Aorta (tissue), 5 donors: ENCODE results near the gene CCL5. TPM values are rescaled to one million over a fixed set of nuclear protein-coding genes. Genes with fewer than 3 reads are reported as not detected.
A peak's percentile ranks its signal among the peaks of the same experiment; 100 is the strongest.

Experiments
- ATAC-seq: fragments of 200-7000 bp; cut with Tn5 transposase; one replicate; pipeline ENCODE4 v1.9.1; 2022; ENCODE audit warnings: moderate library complexity; ENCODE audit not compliant: low FRiP score
- DNase-seq, 2 donors: peaks; one replicate each; pipeline ENCODE4 v3.0.0-alpha.2; 2020
- H3K27ac ChIP-seq, 2 donors: one replicate each; pipeline ENCODE4 v1.5.1; 2013; ENCODE audit warnings: low read length in 2 of 2, mild to moderate bottlenecking in 2 of 2, moderate library complexity in 2 of 2, control low read depth in 1 of 2, inconsistent platforms in 1 of 2, low read depth in 1 of 2
- H3K27me3 ChIP-seq, 2 donors: one replicate each; pipeline ENCODE4 v1.6.1; 2013; ENCODE audit warnings: control low read depth in 1 of 2, low read length in 1 of 2, mild to moderate bottlenecking in 1 of 2, moderate library complexity in 1 of 2; ENCODE audit not compliant: insufficient read depth in 2 of 2, control insufficient read depth in 1 of 2
- H3K36me3 ChIP-seq, 2 donors: one replicate each; pipeline ENCODE4 v1.6.1; 2013; ENCODE audit warnings: control low read depth in 1 of 2, low read length in 1 of 2, mild to moderate bottlenecking in 1 of 2; ENCODE audit not compliant: insufficient read depth in 2 of 2, control insufficient read depth in 1 of 2
- H3K4me1 ChIP-seq, 2 donors: one replicate each; pipeline ENCODE4 v1.6.1; 2013; ENCODE audit warnings: low read length in 2 of 2, control low read depth in 1 of 2, mild to moderate bottlenecking in 1 of 2, moderate library complexity in 1 of 2; ENCODE audit not compliant: insufficient read depth in 2 of 2, control insufficient read depth in 1 of 2
- H3K4me3 ChIP-seq, 2 donors: one replicate each; pipeline ENCODE4 v1.5.1; 2013; ENCODE audit warnings: low read length in 2 of 2, control low read depth in 1 of 2, mild to moderate bottlenecking in 1 of 2
- H3K9me3 ChIP-seq: one replicate; pipeline ENCODE4 v1.6.1; 2013; ENCODE audit warnings: mild to moderate bottlenecking, low read length; ENCODE audit not compliant: control insufficient read depth
- WGBS, 2 donors: extraction: QIAGEN DNeasy Blood & Tissue Kit; methylation state at CpG; one replicate each; pipeline ENCODE4 v1.1.7; 2013; 5-methylcytosine and 5-hydroxymethylcytosine counted together
- intact Hi-C, 2 donors: fragments of 100-400 bp; cut with DNase I; formaldehyde crosslinking; loops; one replicate each; pipeline versions ENCODE4 v1.14.2 to v1.15.0; 2022
- polyA plus RNA-seq, 2 donors: library from polyadenylated mRNA; stranded (reverse); fragments of 200-250 nt; gene quantifications; one replicate each; pipeline ENCODE4 v1.2.3, GENCODE V29; 2013
- total RNA-seq, 2 donors: library from RNA; stranded (reverse); fragmentation: NEBNext Ultra II Directional; extraction: Animal tissue kit (Norgen Biotek cat#: 25700); gene quantifications; one replicate each; pipeline ENCODE4 v1.2.1, GENCODE V29; 2021
- donor health status: healthy with polysubstance abuse.
- donor health status: Bipolar disorder and iron deficiency.
- donor health status: DM: no; HTN: no; CAD: no.
- donor health status: DM: no; HTN: no; CAD: no.
- donor health status: DM: yes; HTN: yes; CAD: no.

The CCL5 gene
- total and polyA plus RNA-seq, 4 donors: 1.5 to 9.4 (median 7.1) TPM

- H3K4me3 ChIP-seq: no peak overlapping the region
- intact Hi-C loops: no loop called here
These were observed 4.4 kb downstream of the CCL5 start for GRCh38 chr17:35875800-35876139.

GRCh38 chr17:35875072-35875799, 4.9 kb downstream of the CCL5 start:
- H3K27ac ChIP-seq: no peak overlapping the region
- intact Hi-C loops: no loop called here
- no peaks in the 10 kb centered on the region for H3K4me1 ChIP-seq
- no peaks in the 10 kb centered on the region for H3K27me3 ChIP-seq
- H3K9me3 ChIP-seq: no peaks in the 10 kb centered on the region
- no peak overlapping the region for H3K4me3 ChIP-seq
- DNase-seq (no peak), ATAC-seq (no peak)
- H3K36me3 ChIP-seq: no peaks in the 10 kb centered on the region
- 55 to 61% methylated on average over 5 of the region's 5 CpGs for WGBS, 2 donors

More at GRCh38 chr17:35875800-35876139, 4.4 kb downstream of the CCL5 start:
- no peaks in the 10 kb centered on the region for H3K9me3 ChIP-seq
- no peaks in the 10 kb centered on the region for H3K27me3 ChIP-seq
- WGBS, 2 donors: 75 to 85% methylated on average over 3 of the region's 3 CpGs
- ATAC-seq: no peak
- no peak for DNase-seq
- no peak overlapping the region for H3K27ac ChIP-seq
- H3K4me1 ChIP-seq: no peaks in the 10 kb centered on the region
- no peaks in the 10 kb centered on the region for H3K36me3 ChIP-seq

GRCh38 chr17:35872196-35872980, 7.8 kb downstream of the CCL5 start:
- DNase-seq (no peak), ATAC-seq (no peak)
- no peak overlapping the region for H3K4me3 ChIP-seq
- H3K36me3 ChIP-seq: no peaks in the 10 kb centered on the region
- H3K4me1 ChIP-seq: no peaks in the 10 kb centered on the region
- no peaks in the 10 kb centered on the region for H3K9me3 ChIP-seq
- no peak overlapping the region for H3K27ac ChIP-seq
- 95% methylated on average over 12 of the region's 12 CpGs for WGBS, 2 donors
- intact Hi-C loops: no loop called here
- H3K27me3 ChIP-seq: no peaks in the 10 kb centered on the region

- no peak overlapping the region for H3K27ac ChIP-seq
- no peaks in the 10 kb centered on the region for H3K36me3 ChIP-seq
- peak in 1 of 2 donors; percentile 48 for DNase-seq
- intact Hi-C loops: no loop called here
- no peaks in the 10 kb centered on the region for H3K27me3 ChIP-seq
- H3K4me1 ChIP-seq: no peaks in the 10 kb centered on the region
- H3K4me3 ChIP-seq: no peak overlapping the region
- ATAC-seq: peak; percentile 33
- H3K9me3 ChIP-seq: no peaks in the 10 kb centered on the region
- 84 to 86% methylated on average over 8 of the region's 8 CpGs for WGBS, 2 donors
These were observed 9.0 kb downstream of the CCL5 start for GRCh38 chr17:35870906-35871819.

- no peak within 1 kb of the TSS for H3K4me3 ChIP-seq
- no peak within 1 kb of the TSS for H3K27ac ChIP-seq
- 90 to 91% methylated on average over 3 of the region's 3 CpGs for WGBS, 2 donors
- ATAC-seq (no peak), DNase-seq (no peak)
- intact Hi-C loops: no loop called here
- no peaks in the 10 kb centered on the region for H3K9me3 ChIP-seq
- H3K36me3 ChIP-seq: no peaks in the 10 kb centered on the region
- H3K27me3 ChIP-seq: no peaks in the 10 kb centered on the region
- H3K4me1 ChIP-seq: no peaks in the 10 kb centered on the region
These were observed 11.4 kb downstream of the CCL5 start, which contains the start of gene HEATR9 for GRCh38 chr17:35868737-35869136. Gene HEATR9, minus strand, starts transcription at chr17:35868891. Its CDS starts 149 bp downstream, at chr17:35868742.

GRCh38 chr17:35867574-35867973, 12.6 kb downstream of the CCL5 start:
- H3K27me3 ChIP-seq: no peaks in the 10 kb centered on the region
- DNase-seq: no peak
- no peak overlapping the region for H3K4me3 ChIP-seq
- no peaks in the 10 kb centered on the region for H3K36me3 ChIP-seq
- ATAC-seq: no peak
- H3K9me3 ChIP-seq: no peaks in the 10 kb centered on the region
- WGBS, 2 donors: 96 to 99% methylated on average over 3 of the region's 3 CpGs
- no peak overlapping the region for H3K27ac ChIP-seq
- intact Hi-C loops: no loop called here
- H3K4me1 ChIP-seq: no peaks in the 10 kb centered on the region

- no peak for ATAC-seq
- H3K36me3 ChIP-seq: no peaks in the 10 kb centered on the region
- no peaks in the 10 kb centered on the region for H3K4me1 ChIP-seq
- WGBS, 2 donors: 98 to 100% methylated on average over 1 of the region's 1 CpG
- H3K9me3 ChIP-seq: no peaks in the 10 kb centered on the region
- intact Hi-C loops: no loop called here
- H3K4me3 ChIP-seq: no peak overlapping the region
- DNase-seq: no peak
- no peak overlapping the region for H3K27ac ChIP-seq
- H3K27me3 ChIP-seq: no peaks in the 10 kb centered on the region
These were observed 13.7 kb downstream of the CCL5 start for GRCh38 chr17:35866341-35866950.
